ELF-1 (cell line): Measurements from ENCODE around the gene AP1S1.
A peak's percentile ranks its signal among the peaks of the same experiment; 100 is the strongest.
"Not testable (repeated sequence)": the region's sequence is repeated elsewhere in the genome, so short reads cannot be mapped to it uniquely, and the experiment has no call there.

Source experiments
- DNase-seq: peaks from one replicate; pipeline ENCODE4 v3.0.0-alpha.2; 2016; ENCODE audit warnings: low read depth, low spot score

Gene AP1S1

GRCh38 chr7:101153969-101154692 lies at the start of gene AP1S1:
AP1S1 (plus strand) TSS chr7:101154476; CDS start chr7:101154515, 39 bp downstream.
- peak; percentile 100 for DNase-seq

GRCh38 chr7:101104799-101105198 lies 49.5 kb upstream of the AP1S1 start:
- DNase-seq: no peak

GRCh38 chr7:101105248-101105647 lies 49.0 kb upstream of the AP1S1 start:
- not testable (repeated sequence) for DNase-seq

- DNase-seq: no peak
Observed at GRCh38 chr7:101106386-101106785, 47.9 kb upstream of the AP1S1 start.

- peak; percentile 39 for DNase-seq
Observed at GRCh38 chr7:101108330-101108857, 45.9 kb upstream of the AP1S1 start.

GRCh38 chr7:101108961-101109360 lies 45.3 kb upstream of the AP1S1 start:
- no peak for DNase-seq

- no peak for DNase-seq
Observed at GRCh38 chr7:101109368-101109767, 44.9 kb upstream of the AP1S1 start.

- DNase-seq: no peak
Observed at GRCh38 chr7:101111261-101111660, 43.0 kb upstream of the AP1S1 start.

- no peak for DNase-seq
Observed at GRCh38 chr7:101112233-101112632, 42.0 kb upstream of the AP1S1 start.

GRCh38 chr7:101113140-101113539 lies 41.1 kb upstream of the AP1S1 start:
- DNase-seq: not testable (repeated sequence)

GRCh38 chr7:101113836-101114235 lies 40.4 kb upstream of the AP1S1 start:
- DNase-seq: no peak

GRCh38 chr7:101114492-101114891 lies 39.8 kb upstream of the AP1S1 start:
- no peak for DNase-seq

- no peak for DNase-seq
Observed at GRCh38 chr7:101115215-101115614, 39.1 kb upstream of the AP1S1 start.

GRCh38 chr7:101116898-101117297 lies 37.4 kb upstream of the AP1S1 start:
- no peak for DNase-seq

GRCh38 chr7:101118856-101119255 lies 35.4 kb upstream of the AP1S1 start:
- DNase-seq: no peak

- no peak for DNase-seq
Observed at GRCh38 chr7:101119876-101120275, 34.4 kb upstream of the AP1S1 start.

- no peak for DNase-seq
Observed at GRCh38 chr7:101120315-101120714, 34.0 kb upstream of the AP1S1 start.

- not testable (repeated sequence) for DNase-seq
Observed at GRCh38 chr7:101121631-101121990, 32.7 kb upstream of the AP1S1 start.

- peak; percentile 80 for DNase-seq
Observed at GRCh38 chr7:101121991-101122932, 32.0 kb upstream of the AP1S1 start.

GRCh38 chr7:101122933-101123702 lies 31.2 kb upstream of the AP1S1 start:
- no peak for DNase-seq

GRCh38 chr7:101123703-101124068 lies 30.6 kb upstream of the AP1S1 start:
- no peak for DNase-seq
